Measurements from ENCODE around the gene STMP1. TPM values are rescaled to one million over a fixed set of nuclear protein-coding genes. Genes with fewer than 3 reads are reported as not detected.

STMP1 gene
- total RNA-seq, 1 experiment from 2014 or later: 38.4 TPM

GRCh38 chr7:135717693-135718092 lies 55.4 kb downstream of the STMP1 start:
- Histone ChIP-seq H3K18ac (ENCODE audit: insufficient read length, low read depth, low read length) (no peak overlapping the region), H2BK20ac (ENCODE audit: low read depth, low read length, poor library complexity, severe bottlenecking) (no peak overlapping the region), H2AK5ac (ENCODE audit: insufficient read length, low read length) (no peak overlapping the region), H2BK120ac (ENCODE audit: low read depth, low read length, poor library complexity, severe bottlenecking) (no peak overlapping the region), H4K5ac (ENCODE audit: insufficient read length, low read depth, low read length) (no peak overlapping the region), H3K27me3 (ENCODE audit: insufficient read depth, low read length) (no peaks in the 10 kb centered on the region), H3K23ac (ENCODE audit: insufficient read length, low read depth, low read length) (no peak overlapping the region), H2BK5ac (ENCODE audit: insufficient read length, low read length) (no peak overlapping the region), H3K9ac (ENCODE audit: extremely low read depth, insufficient read length, low read length) (no peak overlapping the region), H3T11ph (ENCODE audit: low read length) (no peak overlapping the region), H4K91ac (ENCODE audit: insufficient read length, low read depth, low read length) (no peak overlapping the region), H3K79me1 (ENCODE audit: insufficient read depth, low read depth, low read length, poor library complexity, severe bottlenecking) (no peaks in the 10 kb centered on the region), H2BK12ac (ENCODE audit: insufficient read length, low read depth, low read length) (no peak overlapping the region), H3K9me3 (ENCODE audit: control insufficient read depth, low read depth, low read length) (no peaks in the 10 kb centered on the region), H3K4me2 (ENCODE audit: insufficient read depth, insufficient read length, low read length) (no peak overlapping the region), H3K79me2 (ENCODE audit: insufficient read depth, low read length) (no peaks in the 10 kb centered on the region), H2BK15ac (ENCODE audit: low read depth, low read length) (no peak overlapping the region), H3K27ac (ENCODE audit: insufficient read length, low read depth, low read length) (no peak overlapping the region), H2AFZ (ENCODE audit: low read length) (no peak overlapping the region), H3K4ac (ENCODE audit: low read depth, low read length) (no peak overlapping the region), H4K8ac (replicated peaks; ENCODE audit: insufficient read length, low read depth, low read length) (no peak overlapping the region), H3K4me1 (ENCODE audit: insufficient read depth, low read length) (no peaks in the 10 kb centered on the region; the same call in 1 of the 2 replicates), H4K20me1 (ENCODE audit: control insufficient read depth, insufficient read depth, insufficient read length) (no peaks in the 10 kb centered on the region), H3K14ac (ENCODE audit: insufficient read depth, low read length) (no peak overlapping the region), H3K23me2 (ENCODE audit: insufficient read length, low read depth, low read length, poor library complexity, severe bottlenecking) (no peaks in the 10 kb centered on the region), H3K56ac (ENCODE audit: insufficient read length, low read depth, low read length) (no peak overlapping the region)
- no peaks in the 10 kb centered on the region for H3K9me3 Mint-ChIP-seq
- no peak overlapping the region for H3K4me3 Mint-ChIP-seq
- no CpG with 5 or more reads among the region's 3 CpGs for WGBS (ENCODE audit: extremely low coverage, insufficient read length, low lambda C conversion rate)
- DNase-seq: no peak
- no peaks in the 10 kb centered on the region for H3K36me3 Mint-ChIP-seq (ENCODE audit: insufficient read depth in 1 of 3, low read depth in 3 of 3)
- H3K27me3 Mint-ChIP-seq (ENCODE audit: low read depth): no peaks in the 10 kb centered on the region
- no peak overlapping the region for H3K27ac Mint-ChIP-seq
- TF ChIP-seq, protein P1, sequence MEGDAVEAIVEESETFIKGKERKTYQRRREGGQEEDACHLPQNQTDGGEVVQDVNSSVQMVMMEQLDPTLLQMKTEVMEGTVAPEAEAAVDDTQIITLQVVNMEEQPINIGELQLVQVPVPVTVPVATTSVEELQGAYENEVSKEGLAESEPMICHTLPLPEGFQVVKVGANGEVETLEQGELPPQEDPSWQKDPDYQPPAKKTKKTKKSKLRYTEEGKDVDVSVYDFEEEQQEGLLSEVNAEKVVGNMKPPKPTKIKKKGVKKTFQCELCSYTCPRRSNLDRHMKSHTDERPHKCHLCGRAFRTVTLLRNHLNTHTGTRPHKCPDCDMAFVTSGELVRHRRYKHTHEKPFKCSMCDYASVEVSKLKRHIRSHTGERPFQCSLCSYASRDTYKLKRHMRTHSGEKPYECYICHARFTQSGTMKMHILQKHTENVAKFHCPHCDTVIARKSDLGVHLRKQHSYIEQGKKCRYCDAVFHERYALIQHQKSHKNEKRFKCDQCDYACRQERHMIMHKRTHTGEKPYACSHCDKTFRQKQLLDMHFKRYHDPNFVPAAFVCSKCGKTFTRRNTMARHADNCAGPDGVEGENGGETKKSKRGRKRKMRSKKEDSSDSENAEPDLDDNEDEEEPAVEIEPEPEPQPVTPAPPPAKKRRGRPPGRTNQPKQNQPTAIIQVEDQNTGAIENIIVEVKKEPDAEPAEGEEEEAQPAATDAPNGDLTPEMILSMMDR (conservative IDR thresholded peaks at IDR 0.05): no peak
- peaks cover 13 to 18% of the 10 kb centered on the region in 2 experiments for H3K4me1 Mint-ChIP-seq

Data from H9 (cell line).